ENCODE measurements around the gene DCAKD.

DCAKD gene

DNA sequence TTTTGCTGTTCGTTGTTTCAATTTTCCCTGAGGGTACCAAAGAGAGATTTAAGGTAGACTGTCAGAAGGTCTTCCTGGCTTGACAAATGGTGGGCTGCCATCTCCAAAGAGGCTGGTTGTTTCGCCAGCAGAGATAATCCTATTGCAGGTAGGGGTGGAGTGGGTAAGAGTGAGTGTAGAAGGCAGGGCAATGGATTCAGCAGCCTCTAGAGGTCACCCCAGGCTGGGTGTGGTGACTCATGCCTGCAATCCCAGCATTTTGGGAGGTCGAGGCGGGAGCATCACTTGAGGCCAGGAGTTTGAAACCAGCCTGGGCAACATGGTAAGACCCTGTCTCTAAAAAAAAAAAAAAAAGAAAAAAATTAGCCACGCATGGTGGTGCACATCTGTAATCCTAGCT, 34.6 kb downstream of the DCAKD start:
- no peak for DNase-seq (ENCODE audit: low spot score)
- in situ Hi-C loops (cut with MboI; ENCODE audit: low pct_unique_long_range_greater_than_20kb, low sequenced_read_pairs, unreplicated experiment), result loop anchor here (10.0 kb wide), 1 partner anchor 92 kb away; no protein-coding TSS in a partner anchor
- TF ChIP-seq, protein P1, sequence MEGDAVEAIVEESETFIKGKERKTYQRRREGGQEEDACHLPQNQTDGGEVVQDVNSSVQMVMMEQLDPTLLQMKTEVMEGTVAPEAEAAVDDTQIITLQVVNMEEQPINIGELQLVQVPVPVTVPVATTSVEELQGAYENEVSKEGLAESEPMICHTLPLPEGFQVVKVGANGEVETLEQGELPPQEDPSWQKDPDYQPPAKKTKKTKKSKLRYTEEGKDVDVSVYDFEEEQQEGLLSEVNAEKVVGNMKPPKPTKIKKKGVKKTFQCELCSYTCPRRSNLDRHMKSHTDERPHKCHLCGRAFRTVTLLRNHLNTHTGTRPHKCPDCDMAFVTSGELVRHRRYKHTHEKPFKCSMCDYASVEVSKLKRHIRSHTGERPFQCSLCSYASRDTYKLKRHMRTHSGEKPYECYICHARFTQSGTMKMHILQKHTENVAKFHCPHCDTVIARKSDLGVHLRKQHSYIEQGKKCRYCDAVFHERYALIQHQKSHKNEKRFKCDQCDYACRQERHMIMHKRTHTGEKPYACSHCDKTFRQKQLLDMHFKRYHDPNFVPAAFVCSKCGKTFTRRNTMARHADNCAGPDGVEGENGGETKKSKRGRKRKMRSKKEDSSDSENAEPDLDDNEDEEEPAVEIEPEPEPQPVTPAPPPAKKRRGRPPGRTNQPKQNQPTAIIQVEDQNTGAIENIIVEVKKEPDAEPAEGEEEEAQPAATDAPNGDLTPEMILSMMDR (IDR thresholded peaks at IDR 0.05; ENCODE audit: extremely low read depth, insufficient read depth, missing control alignments), result peak; percentile 43

DNA sequence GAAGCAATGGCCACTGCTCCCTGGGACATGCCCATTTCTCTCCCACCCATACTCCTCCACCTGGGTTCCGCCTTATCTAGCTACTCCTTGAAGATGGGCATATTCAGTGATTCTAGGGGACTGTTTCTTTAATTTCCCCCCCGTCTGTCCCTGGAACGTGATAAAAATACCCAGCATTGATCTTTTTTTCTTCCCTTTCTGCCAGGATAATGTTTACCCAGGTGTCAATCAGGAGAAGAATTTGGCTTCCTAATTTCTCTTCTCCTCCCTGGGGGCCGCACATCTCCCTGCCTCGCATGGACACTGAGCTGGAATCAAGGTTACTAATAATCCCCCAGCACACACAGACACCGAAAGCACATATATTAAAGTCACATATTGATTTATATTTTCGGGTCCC, 35.2 kb downstream of the DCAKD start:
- no peak for DNase-seq (ENCODE audit: low spot score)
- in situ Hi-C loops (cut with MboI; ENCODE audit: low pct_unique_long_range_greater_than_20kb, low sequenced_read_pairs, unreplicated experiment), result loop anchor here (10.0 kb wide), 1 partner anchor 91 kb away; no protein-coding TSS in a partner anchor
- TF ChIP-seq, protein P1 (IDR thresholded peaks at IDR 0.05; ENCODE audit: extremely low read depth, insufficient read depth, missing control alignments), result no peak

DNA sequence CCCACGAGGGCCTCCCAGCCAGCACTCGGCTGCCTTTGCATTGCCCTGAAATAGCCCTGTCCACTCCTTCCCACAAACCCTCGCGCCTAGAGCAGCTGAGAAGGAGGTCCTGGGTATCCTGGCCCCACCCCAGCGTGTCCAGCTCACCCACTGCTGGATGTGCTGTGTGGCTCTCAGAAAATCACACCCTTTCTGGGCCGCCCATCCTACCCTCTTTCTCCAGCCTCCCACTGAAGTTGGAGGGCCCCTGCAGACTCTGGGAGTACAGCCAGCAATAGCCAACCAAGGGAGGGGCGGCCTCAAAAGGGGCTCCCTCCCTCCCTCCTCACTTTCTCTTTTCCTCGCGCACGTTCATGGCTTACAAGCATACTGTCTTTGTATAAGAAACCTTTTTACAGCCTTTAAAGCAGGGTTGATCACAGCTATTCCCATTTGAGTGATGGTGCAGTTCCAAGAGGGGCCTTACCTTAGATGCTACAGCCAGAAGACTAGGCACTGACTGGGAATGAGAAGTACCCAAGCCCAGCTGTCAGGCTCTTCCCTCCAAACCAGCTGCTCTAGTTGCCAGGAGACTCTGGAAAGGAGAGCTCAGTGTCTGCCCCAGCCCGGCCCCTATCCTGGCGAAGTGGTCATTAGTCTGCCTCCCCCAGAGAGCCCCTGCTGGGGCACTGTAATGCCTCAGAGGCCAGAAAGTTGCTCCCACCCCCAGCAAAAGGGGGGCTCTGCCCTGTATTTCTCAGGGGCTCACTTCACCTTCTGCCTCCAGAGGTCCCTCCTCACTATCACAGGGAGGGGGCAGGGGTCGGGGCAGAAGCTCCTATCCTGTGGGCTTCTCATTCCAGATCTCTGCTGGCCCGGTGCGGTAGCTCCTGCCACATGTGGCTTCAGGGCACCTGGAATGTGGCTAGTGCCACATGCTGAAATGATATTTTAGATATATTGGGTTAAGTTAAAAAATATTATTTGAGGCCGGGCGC, 38.1 kb downstream of the DCAKD start:
- DNase-seq (ENCODE audit: low spot score), result no peak
- in situ Hi-C loops (cut with MboI; ENCODE audit: low pct_unique_long_range_greater_than_20kb, low sequenced_read_pairs, unreplicated experiment), result loop anchor here (10.0 kb wide), 1 partner anchor 89 kb away; no protein-coding TSS in a partner anchor
- TF ChIP-seq, protein P1 (IDR thresholded peaks at IDR 0.05; ENCODE audit: extremely low read depth, insufficient read depth, missing control alignments), result no peak

DNA sequence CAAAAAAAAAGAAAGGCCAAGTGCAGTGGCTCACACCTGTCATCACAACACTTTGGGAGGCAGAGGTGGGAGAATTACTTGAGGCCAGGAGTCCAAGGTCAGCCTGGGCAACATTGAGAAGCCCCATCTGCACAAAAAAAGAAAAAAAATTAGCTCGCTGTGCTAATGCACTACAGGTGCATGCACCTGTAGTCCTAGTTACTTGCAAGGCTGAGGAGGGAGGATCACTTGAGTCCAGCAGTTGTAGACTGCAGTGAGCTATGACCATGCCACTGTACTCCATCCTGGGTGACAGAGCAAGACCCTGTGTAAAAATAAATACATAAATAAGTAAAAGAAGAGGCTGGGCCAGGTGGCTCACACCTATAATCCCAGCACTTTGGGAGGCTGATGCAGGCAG, 39.7 kb downstream of the DCAKD start:
- TF ChIP-seq, protein P1 (IDR thresholded peaks at IDR 0.05; ENCODE audit: extremely low read depth, insufficient read depth, missing control alignments), result no peak
- in situ Hi-C loops (cut with MboI; ENCODE audit: low pct_unique_long_range_greater_than_20kb, low sequenced_read_pairs, unreplicated experiment), result loop anchor here (10.0 kb wide), 1 partner anchor 87 kb away; no protein-coding TSS in a partner anchor
- no peak for DNase-seq (ENCODE audit: low spot score)

DNA sequence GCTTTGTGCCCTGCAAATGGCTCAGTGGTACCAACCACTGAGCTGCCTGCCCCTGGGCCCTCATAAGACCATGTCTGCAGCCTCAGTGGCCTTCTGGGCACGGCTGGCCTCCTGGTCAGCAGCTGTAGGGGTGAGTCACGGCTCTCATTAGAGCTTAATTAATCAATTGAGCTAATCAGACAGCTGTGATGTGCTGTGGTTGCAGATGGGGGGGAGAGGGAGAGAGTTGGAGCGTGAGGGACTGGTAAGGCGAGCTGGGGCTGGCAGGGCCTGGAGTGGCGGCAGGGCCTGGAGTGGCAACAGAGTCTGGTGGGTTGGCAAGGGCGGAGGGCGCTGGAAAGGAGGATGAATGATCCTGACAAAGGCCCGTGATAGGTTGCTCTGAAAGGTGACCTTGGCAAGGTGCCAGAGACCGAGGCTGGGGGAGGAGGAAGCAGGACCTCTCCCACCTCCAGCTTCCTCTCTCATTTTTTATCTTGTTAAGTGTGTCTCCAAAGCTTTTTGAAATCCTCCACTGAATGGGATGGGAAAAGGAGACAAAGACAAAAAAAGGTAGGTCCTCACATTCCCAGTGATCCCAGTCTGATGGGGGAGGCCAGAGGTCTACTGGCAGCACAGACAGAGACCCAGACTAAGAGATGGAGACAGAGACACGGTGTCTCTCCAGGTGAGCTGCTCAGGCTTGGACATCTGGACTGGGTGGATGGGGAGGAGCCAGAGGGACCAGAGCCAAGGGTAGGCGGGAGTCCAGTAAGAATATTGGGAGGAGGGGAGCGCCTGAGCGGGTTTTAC, 41.6 kb downstream of the DCAKD start:
- DNase-seq (ENCODE audit: low spot score), result no peak
- in situ Hi-C loops (cut with MboI; ENCODE audit: low pct_unique_long_range_greater_than_20kb, low sequenced_read_pairs, unreplicated experiment), result loop anchor here (10.0 kb wide), 1 partner anchor 85 kb away; no protein-coding TSS in a partner anchor
- TF ChIP-seq, protein P1 (IDR thresholded peaks at IDR 0.05; ENCODE audit: extremely low read depth, insufficient read depth, missing control alignments), result no peak

DNA sequence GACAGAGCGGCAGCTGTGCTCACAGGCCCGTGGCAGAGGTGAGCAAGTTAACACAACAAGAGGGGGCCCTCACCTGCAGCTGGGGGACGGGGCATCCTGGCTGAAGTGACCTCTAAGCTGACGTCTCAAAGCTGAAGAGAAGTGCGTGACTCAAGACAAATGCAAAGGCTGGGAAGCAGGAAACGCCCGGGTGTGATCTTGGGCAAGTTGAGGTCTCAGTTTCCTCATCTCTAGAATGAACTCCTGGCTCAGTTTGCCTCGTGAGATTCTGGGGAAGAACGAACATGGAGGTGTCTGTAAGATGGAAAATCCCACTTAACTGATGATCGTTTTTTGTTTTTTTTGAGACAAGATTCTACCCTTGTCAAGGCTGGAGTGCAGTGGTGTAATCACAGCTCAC, 43.2 kb downstream of the DCAKD start:
- TF ChIP-seq, protein P1 (IDR thresholded peaks at IDR 0.05; ENCODE audit: extremely low read depth, insufficient read depth, missing control alignments), result no peak
- no peak for DNase-seq (ENCODE audit: low spot score)
- in situ Hi-C loops (cut with MboI; ENCODE audit: low pct_unique_long_range_greater_than_20kb, low sequenced_read_pairs, unreplicated experiment), result no loop called here

Measured in GM13977 (cell line).